ENCODE data around the gene PIP4P1. TPM values are rescaled to one million over a fixed set of nuclear protein-coding genes. Genes with fewer than 3 reads are reported as not detected.
"Not testable (repeated sequence)": the region's sequence is repeated elsewhere in the genome, so short reads cannot be mapped to it uniquely, and the experiment has no call there.

The PIP4P1 gene
- polyA plus RNA-seq, 1 experiment, result 24.5 TPM

GRCh38 chr14:20456971-20457370 lies 4.3 kb downstream of the PIP4P1 start:
- H3K27ac ChIP-seq (ENCODE audit: low read depth, low read length), result no peak overlapping the region
- POLR2A ChIA-PET, result no interaction called here

GRCh38 chr14:20455355-20456300 lies 5.6 kb downstream of the PIP4P1 start:
- ChIA-PET CTCF (interaction anchor here (1.1 to 4.0 kb wide), 4 partner anchors 41 to 151 kb away, joined by 3 to 30 read pairs (median 3); partner anchors contain the start of gene PARP2), POLR2A (interaction anchor here (0.6 to 2.1 kb wide), 10 partner anchors 9 to 123 kb away, joined by 3 to 30 read pairs (median 4); partner anchors contain the start of genes PARP2, PNP and TEP1)
- DNase-seq (ENCODE audit: low read depth, low spot score), result peak; percentile 72
- H3K27ac ChIP-seq (ENCODE audit: low read depth, low read length), result peak overlapping the region; percentile 99
- H3K4me3 ChIP-seq (ENCODE audit: low read depth, low read length), result peak overlapping the region; percentile 91
- H3K9me3 ChIP-seq (ENCODE audit: control insufficient read depth, insufficient read depth, low read length), result no peaks in the 10 kb centered on the region; the same call in 1 of the 2 replicates
- no peak for TF ChIP-seq CTCF (IDR thresholded peaks at IDR 0.05; ENCODE audit: low read depth, low read length)
- H3K27me3 ChIP-seq (ENCODE audit: control insufficient read depth, insufficient read depth, low read length), result no peaks in the 10 kb centered on the region

More at GRCh38 chr14:20456971-20457370, 4.3 kb downstream of the PIP4P1 start:
- H3K4me3 ChIP-seq (ENCODE audit: low read depth, low read length), result no peak overlapping the region
- no peak for TF ChIP-seq CTCF (IDR thresholded peaks at IDR 0.05; ENCODE audit: low read depth, low read length)
- no peaks in the 10 kb centered on the region for H3K27me3 ChIP-seq (ENCODE audit: control insufficient read depth, insufficient read depth, low read length)
- CTCF ChIA-PET, result interaction anchor here (1.2 kb wide), 1 partner anchor 129 kb away, joined by 3 read pairs; no protein-coding TSS in a partner anchor
- DNase-seq (ENCODE audit: low read depth, low spot score), result no peak
- H3K9me3 ChIP-seq (ENCODE audit: control insufficient read depth, insufficient read depth, low read length), result no peaks in the 10 kb centered on the region; the same call in 1 of the 2 replicates

- no peaks in the 10 kb centered on the region; the same call in 1 of the 2 replicates for H3K9me3 ChIP-seq (ENCODE audit: control insufficient read depth, insufficient read depth, low read length)
- POLR2A ChIA-PET, result interaction anchor here (0.6 to 2.1 kb wide), 10 partner anchors 10 to 650 kb away, joined by 3 to 30 read pairs (median 4); partner anchors contain the start of genes PARP2, PNP and TEP1
Measured at GRCh38 chr14:20454516-20455354, 6.5 kb downstream of the PIP4P1 start, which contains the start of the genes APEX1 and OSGEP. APEX1 (plus strand) TSS chr14:20455226; CDS start chr14:20455646, 420 bp downstream. OSGEP (minus strand) TSS chr14:20454812; CDS start chr14:20454683, 129 bp downstream.

GRCh38 chr14:20452831-20453230 lies 8.4 kb downstream of the PIP4P1 start:
- H3K27ac ChIP-seq (ENCODE audit: low read depth, low read length); H3K4me3 ChIP-seq (ENCODE audit: low read depth, low read length); H3K27me3 ChIP-seq (ENCODE audit: control insufficient read depth, insufficient read depth, low read length); H3K9me3 ChIP-seq (ENCODE audit: control insufficient read depth, insufficient read depth, low read length); POLR2A ChIA-PET; DNase-seq (ENCODE audit: low read depth, low spot score): not testable (repeated sequence)
- CTCF ChIA-PET, result interaction anchor here (0.7 to 4.0 kb wide), 2 partner anchors 38 to 161 kb away, joined by 3 to 30 read pairs; no protein-coding TSS in a partner anchor

More at GRCh38 chr14:20454516-20455354, 6.5 kb downstream of the PIP4P1 start, which contains the start of the genes APEX1 and OSGEP:
- Histone ChIP-seq H3K27me3 (ENCODE audit: control insufficient read depth, insufficient read depth, low read length) (no peaks in the 10 kb centered on the region), H3K27ac (ENCODE audit: low read depth, low read length) (peak within 1 kb of the TSS; percentile 99), H3K4me3 (ENCODE audit: low read depth, low read length) (peak within 1 kb of the TSS; percentile 91)
- TF ChIP-seq CTCF (IDR thresholded peaks at IDR 0.05; ENCODE audit: low read depth, low read length), result no peak
- CTCF ChIA-PET, result interaction anchor here (1.1 to 4.0 kb wide), 3 partner anchors 40 to 152 kb away, joined by 3 to 30 read pairs (median 3); partner anchors contain the start of gene PARP2
- peak; percentile 98 for DNase-seq (ENCODE audit: low read depth, low spot score)

- POLR2A ChIA-PET, result no interaction called here
- no peak for TF ChIP-seq CTCF (IDR thresholded peaks at IDR 0.05; ENCODE audit: low read depth, low read length)
- Histone ChIP-seq H3K9me3 (ENCODE audit: control insufficient read depth, insufficient read depth, low read length) (no peaks in the 10 kb centered on the region), H3K27ac (ENCODE audit: low read depth, low read length) (no peak overlapping the region), H3K27me3 (ENCODE audit: control insufficient read depth, insufficient read depth, low read length) (no peaks in the 10 kb centered on the region), H3K4me3 (ENCODE audit: low read depth, low read length) (no peak overlapping the region)
- CTCF ChIA-PET, result no interaction called here
- no peak for DNase-seq (ENCODE audit: low read depth, low spot score)
Measured at GRCh38 chr14:20446889-20447288, 14.3 kb downstream of the PIP4P1 start.

GRCh38 chr14:20443650-20444049 lies 17.6 kb downstream of the PIP4P1 start:
- H3K9me3 ChIP-seq (ENCODE audit: control insufficient read depth, insufficient read depth, low read length); H3K27me3 ChIP-seq (ENCODE audit: control insufficient read depth, insufficient read depth, low read length); H3K4me3 ChIP-seq (ENCODE audit: low read depth, low read length); DNase-seq (ENCODE audit: low read depth, low spot score); H3K27ac ChIP-seq (ENCODE audit: low read depth, low read length); POLR2A ChIA-PET: not testable (repeated sequence)
- CTCF ChIA-PET, result interaction anchor here (2.5 kb wide), 1 partner anchor 28 kb away, joined by 9 read pairs; no protein-coding TSS in a partner anchor
